NCI-H226 (cell line): Measurements from ENCODE around the gene GPR12.

ENCODE experiments used
- DNase-seq: peaks from one replicate; pipeline ENCODE4 v3.0.0-alpha.2; 2015

The GPR12 gene, protein sequence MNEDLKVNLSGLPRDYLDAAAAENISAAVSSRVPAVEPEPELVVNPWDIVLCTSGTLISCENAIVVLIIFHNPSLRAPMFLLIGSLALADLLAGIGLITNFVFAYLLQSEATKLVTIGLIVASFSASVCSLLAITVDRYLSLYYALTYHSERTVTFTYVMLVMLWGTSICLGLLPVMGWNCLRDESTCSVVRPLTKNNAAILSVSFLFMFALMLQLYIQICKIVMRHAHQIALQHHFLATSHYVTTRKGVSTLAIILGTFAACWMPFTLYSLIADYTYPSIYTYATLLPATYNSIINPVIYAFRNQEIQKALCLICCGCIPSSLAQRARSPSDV

DNA sequence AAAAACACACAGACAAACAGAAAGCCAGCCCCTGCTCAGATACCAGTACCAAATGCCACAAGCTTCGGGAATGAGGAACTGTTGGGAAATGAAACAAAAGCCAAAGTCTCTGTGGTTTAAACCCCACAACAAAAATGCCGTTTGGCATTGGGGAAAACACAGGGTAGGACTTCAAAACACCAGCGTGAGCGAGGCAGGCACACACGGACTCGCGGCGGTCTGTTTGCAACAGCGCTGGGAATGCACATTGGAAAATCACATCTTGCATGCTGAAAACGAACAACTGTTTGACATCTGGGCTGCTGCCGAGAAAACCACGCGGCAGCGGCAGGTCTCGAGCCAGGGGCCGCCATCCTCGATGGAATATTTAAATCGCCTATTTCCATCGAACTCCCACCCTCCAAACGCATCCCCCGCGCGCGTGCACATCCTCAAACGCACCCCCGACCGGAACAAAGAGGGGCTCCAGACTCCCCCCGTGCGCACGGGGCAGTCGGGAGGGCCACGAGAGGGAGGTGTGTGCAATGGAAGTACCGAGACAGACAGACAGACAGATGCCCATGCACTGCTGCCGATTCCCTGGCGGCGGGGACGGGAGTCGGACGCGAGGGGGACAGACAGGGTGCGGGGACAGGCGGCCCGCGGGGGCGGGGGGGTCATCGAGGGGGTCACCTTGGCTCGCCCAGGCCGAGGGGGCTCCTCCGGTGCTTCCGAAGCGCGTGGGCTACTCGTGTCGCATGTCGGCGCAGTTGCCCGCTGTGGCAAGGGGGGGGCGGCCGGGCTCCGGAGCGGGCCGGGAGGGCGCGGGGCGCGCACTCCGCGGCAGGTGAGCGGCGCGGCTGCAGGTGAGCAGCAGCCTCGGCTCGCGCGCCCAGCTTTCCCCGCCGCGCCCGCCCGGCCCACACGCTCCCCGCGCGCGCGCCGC, at the start of gene GPR12:
TSS of gene GPR12 (minus strand) at position 880 of the 925 bp plus-strand sequence. CDS start 959 bp downstream, outside the sequence.
- no peak for DNase-seq

DNA sequence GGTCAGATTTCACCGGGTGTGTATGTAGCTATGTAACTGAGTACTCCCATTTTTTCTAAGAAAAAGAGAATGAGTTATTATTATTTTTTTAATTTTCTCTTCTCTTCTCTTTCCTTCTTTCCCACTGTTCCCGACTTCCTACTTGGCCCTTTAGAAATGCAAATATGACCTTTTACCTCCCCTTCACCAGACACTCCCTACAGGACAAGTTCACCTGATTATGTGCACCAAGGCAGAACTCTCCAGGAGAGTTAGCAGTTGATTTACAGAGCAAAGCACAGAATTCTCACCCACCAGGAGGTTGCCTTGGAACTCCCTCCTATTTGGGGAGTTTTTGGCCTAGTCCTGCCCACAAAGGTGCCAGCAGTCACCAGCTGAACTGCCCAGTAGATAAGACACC, 49.5 kb upstream of the GPR12 start:
- DNase-seq = no peak

GRCh38 chr13:26806891-26807290, 46.3 kb upstream of the GPR12 start:
- DNase-seq = no peak

DNA sequence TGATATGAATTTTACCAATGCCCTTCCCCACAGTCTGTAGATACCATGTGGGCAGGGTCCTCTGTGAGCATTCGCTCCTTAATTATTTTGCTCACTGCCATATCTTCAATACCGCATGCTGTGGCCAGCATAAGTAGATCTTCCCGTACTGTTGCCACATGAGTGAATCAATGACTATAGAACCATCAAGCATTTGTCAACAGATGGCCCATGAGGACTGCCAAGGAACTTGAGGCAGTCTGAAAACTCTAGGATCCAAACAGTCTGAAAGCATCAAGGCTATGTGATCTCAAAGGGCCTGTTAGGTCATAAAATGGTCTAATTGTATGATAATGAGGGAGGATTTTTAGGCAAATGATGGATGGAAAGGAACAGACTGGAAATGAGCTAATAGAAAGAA, 27.4 kb upstream of the GPR12 start:
- no peak for DNase-seq

- no peak for DNase-seq
Observed at GRCh38 chr13:26786651-26787295, 26.2 kb upstream of the GPR12 start.

DNA sequence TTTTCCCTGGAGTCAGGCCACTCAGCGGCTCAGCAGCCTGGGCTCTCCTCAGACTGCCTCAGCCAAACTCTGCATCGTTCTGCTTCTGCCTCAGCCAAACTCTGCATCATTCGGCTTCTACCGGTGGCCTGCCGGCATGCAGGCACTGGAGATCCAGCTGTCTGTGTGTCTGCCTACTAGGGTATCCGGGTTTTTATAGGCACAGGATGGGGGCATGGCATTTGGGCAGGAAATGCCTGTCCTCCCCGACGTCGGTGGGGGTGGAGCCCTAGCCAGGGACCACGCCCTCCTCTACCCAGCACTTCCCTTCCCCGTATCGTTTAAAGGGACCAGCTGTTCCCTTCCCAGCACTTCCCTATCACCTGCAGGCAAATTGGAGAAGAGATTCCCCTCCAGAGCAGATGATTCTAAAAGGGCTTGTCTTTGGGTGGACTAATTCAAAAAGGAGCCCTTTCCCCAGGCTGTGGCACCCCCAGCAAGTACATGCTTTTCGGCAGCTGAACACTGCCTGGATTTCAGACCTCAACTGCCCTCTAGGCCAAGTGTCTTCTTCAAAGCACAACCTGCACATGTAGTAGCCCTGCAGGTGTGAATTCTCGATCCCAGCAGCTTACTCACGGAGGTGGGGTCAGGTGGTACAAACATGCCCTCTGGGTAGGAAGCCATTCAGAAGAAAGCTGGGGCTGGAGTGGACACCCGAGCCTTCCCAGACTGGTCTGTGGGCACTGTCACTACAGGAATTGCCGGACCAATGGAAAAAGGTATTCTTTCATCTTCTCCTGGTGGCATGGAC, 25.4 kb upstream of the GPR12 start:
- no peak for DNase-seq

DNA sequence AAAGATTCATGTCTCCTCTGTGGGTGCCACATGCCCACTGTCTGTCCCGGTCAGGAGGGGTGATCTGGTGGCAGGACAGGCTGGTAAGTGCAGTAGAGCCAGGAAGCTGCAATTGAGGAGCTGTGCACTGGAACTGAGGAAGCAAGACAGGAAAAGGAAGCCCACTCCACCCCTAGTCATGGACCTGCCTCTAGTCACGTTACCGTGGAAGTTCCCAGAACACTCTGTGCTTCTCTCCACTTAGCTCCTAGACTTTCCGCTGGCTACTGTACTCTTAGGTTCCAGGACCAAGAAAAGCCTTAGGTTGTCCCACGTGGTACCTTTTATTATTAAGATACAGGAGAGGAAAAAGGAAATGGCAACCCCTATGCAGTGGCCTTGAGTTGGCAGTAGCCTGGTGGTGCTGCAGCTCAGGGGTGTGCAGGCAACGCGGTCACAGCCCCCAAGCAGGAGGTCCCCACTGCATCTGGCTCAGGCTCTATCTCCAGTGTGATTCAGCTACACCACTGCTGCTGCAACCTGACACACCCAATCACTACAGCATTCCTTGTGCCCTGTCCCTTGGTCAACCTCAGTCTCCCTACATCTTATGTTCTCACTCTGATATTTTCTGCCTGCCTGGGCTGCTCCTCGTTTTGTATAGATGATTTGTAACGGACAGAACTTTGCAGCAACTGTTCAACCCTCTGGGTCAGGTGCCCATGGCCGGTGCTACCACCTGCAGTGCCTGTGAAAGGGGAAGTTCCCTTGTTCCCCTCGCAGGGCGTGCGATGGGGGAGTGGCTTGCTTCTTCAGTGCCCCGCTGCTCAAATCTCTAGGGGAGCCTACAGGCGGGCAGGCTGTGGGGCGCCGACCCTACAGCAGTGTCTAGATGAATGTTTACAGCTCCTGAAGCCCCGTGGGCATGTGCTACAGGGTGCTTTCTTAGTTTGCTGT, 24.4 kb upstream of the GPR12 start:
- DNase-seq = no peak

GRCh38 chr13:26780411-26780810, 19.8 kb upstream of the GPR12 start:
- DNase-seq = no peak

- DNase-seq = no peak
Observed at GRCh38 chr13:26779321-26779720, 18.7 kb upstream of the GPR12 start.

GRCh38 chr13:26772531-26772930, 11.9 kb upstream of the GPR12 start:
- no peak for DNase-seq

- DNase-seq = no peak
Observed at GRCh38 chr13:26771796-26772195, 11.2 kb upstream of the GPR12 start.

GRCh38 chr13:26762745-26763345, 2.3 kb upstream of the GPR12 start:
- no peak for DNase-seq

DNA sequence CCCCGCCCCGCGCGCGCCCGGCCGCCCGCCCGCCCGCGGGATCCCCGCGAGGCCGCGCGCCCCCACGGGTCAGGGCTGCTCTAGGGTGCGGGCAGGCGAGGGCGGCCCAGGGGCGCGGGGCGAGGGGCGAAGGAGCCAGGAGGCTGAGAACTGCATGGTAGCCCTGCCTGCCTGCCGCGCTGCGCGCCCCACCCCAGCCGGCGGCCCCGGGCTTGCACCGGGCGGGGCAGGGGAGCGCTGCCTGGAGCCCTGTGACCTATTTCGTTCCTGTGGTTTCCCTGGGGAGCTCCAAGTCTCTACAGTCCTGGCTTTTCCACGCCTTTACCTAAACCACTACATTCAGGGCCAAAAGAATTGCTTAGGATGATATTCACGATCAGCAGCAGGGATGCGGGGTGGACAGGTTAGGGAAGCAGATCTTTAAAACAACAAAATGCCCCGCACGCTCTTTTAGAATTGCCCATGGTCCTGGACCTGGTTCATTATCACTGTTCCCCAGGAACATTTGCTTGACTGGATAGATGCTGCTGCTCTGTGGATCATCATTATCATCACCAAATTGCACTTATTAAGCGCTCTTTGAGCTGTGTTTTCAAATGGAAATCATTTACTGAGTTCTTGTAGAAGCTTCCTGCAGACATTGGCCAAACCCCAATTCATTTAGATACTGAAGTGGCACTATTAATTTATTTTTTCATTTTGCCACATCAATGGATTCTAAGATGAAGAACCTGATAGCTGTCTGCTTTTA, 421 bp upstream of the GPR12 start:
- DNase-seq = no peak

GRCh38 chr13:26759249-26759906, 1.2 kb downstream of the GPR12 start:
- no peak for DNase-seq

GRCh38 chr13:26758496-26759157, 2.0 kb downstream of the GPR12 start:
- no peak for DNase-seq

DNA sequence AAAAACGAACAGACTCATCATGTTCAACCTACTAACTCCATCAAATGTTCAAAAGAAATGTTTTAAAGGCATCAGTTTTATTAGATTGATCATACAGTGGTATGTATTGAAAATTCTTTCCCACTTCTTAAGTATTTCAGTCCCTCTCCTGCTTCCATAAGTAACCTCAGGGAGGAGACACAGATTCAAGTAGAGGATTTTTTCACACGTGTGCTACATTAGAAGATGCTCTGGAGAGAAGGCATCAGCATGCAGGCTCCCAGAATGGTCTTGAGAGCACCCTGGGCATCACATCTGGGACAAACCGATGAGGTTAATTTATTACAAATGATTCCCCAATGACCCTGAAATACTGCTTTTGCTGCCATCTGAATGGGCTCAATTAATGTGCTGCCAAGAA, 3.6 kb downstream of the GPR12 start:
- no peak for DNase-seq

DNA sequence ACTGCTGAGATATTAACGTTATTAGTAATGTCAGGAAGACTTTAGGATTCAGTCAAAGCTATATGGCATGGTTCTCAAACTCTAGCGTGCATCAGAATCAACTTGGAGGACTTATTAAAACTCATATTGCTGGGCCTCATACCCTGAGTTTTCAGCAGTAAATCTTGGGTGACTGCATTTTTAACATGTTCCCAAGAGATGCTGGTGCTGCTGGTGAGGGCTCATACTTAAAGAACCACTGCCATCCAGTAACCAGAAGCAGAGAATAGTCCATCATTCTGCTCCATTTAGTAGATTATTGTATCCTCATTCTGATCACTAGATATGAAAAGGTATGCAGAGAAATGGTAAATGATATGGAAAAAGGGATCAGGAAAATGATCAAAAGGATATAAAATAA, 7.9 kb downstream of the GPR12 start:
- DNase-seq = no peak

DNA sequence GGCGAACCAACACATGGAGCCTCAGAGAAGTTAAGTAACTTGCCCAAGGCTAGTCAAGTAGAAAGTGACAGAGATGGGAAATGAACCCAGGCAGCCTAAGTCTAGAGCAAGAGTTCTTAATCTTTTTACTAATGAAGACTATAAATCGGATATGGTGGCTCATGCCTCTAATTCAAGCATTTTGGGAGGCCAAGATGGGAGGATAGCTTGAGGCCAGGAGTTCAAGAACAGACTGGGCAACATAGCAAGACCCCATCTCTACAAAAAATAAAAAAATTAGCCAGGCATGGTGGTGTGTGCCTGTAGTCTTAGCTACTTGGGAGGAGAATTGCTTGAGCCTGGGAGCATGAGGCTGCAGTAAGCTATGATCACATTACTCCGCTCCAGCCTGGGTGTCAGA, 10.7 kb downstream of the GPR12 start:
- no peak for DNase-seq

- no peak for DNase-seq
Observed at GRCh38 chr13:26749285-26749684, 11.3 kb downstream of the GPR12 start.
